HCT116 (cell line): ENCODE measurements around the gene MTA2. TPM values are rescaled to one million over a fixed set of nuclear protein-coding genes. Genes with fewer than 3 reads are reported as not detected.

Source experiments
- ATAC-seq: fragments of 200-7000 bp; cut with Tn5 transposase; 2 replicates; pipeline ENCODE4 v1.9.1; 2020; ENCODE audit warnings: mild to moderate bottlenecking, moderate library complexity
- BruUV-seq: library from RNA; stranded (reverse); fragments of 400-500 nt; replicated peaks from 2 replicates; lab custom pipeline; 2021; lab: Mats Ljungman, UMichigan
- CTCF ChIA-PET: fragments of 300-600 bp; sonication (Branson Sonifier 250); formaldehyde crosslinking; loops from one replicate; lab custom pipeline; 2021; ENCODE audit warnings: antibody characterized with exemption; lab: Charles Lee
- POLR2A ChIA-PET: fragments of 300-600, 350-600 bp; sonication (Branson Sonifier 250); formaldehyde crosslinking; loops from one replicate; lab custom pipeline; 2021; ENCODE audit warnings: antibody characterized with exemption; lab: Charles Lee
- RAD21 ChIA-PET, 2 experiments: fragments of 300-600 bp; sonication (Branson Sonifier 250); formaldehyde crosslinking; loops; one replicate each; lab custom pipeline; 2023; ENCODE audit warnings: low total read pairs in 2 of 2; ENCODE audit not compliant: uncharacterized antibody in 2 of 2, unreplicated experiment in 2 of 2, low non-redundant PET in 1 of 2; lab: Charles Lee
- DNase-seq: peaks from one replicate; pipeline ENCODE4 v3.0.0-alpha.2; 2010; ENCODE audit warnings: low read depth, low spot score
- H2AFZ ChIP-seq: fragments of 200-600 bp; shearing (Covaris generic), sonication (generic); 2 replicates; pipeline ENCODE4 v1.6.1; 2017; ENCODE audit warnings: low read depth, mixed run types, mixed read lengths, antibody characterized with exemption, low read length; ENCODE audit not compliant: poor library complexity, severe bottlenecking
- H3K27ac ChIP-seq: 2 replicates; pipeline ENCODE4 v1.5.1; 2012; ENCODE audit warnings: low read depth, low read length
- H3K27me3 ChIP-seq: fragments of 200-600 bp; sonication (generic); 2 replicates; pipeline ENCODE4 v1.6.1; 2016; ENCODE audit warnings: mixed run types, low read length, mixed read lengths; ENCODE audit not compliant: insufficient read depth
- H3K36me3 ChIP-seq, 2 experiments: fragments of 200-500 bp in 1 of 2; fragments of 200-600 bp in 1 of 2; sonication (Bioruptor generic) in 1 of 2; sonication (generic) in 1 of 2; 2 replicates each; pipeline versions ENCODE4 v1.5.1 to v1.6.1; 2014 to 2016; ENCODE audit warnings: low read length in 2 of 2, inconsistent platforms in 1 of 2, mixed read lengths in 1 of 2, mixed run types in 1 of 2; ENCODE audit not compliant: insufficient read depth in 2 of 2, control insufficient read depth in 1 of 2
- H3K4me1 ChIP-seq, 2 experiments: fragments of 200-600 bp in 1 of 2; sonication (generic) in 1 of 2; 2 replicates each; pipeline versions ENCODE4 v1.5.1 to v1.6.1; 2012 to 2017; ENCODE audit warnings: low read length in 2 of 2, inconsistent platforms in 1 of 2, mild to moderate bottlenecking in 1 of 2, mixed read lengths in 1 of 2, mixed run types in 1 of 2, moderate library complexity in 1 of 2; ENCODE audit not compliant: insufficient read depth in 2 of 2, control insufficient read depth in 1 of 2
- H3K4me2 ChIP-seq: fragments of 200-600 bp; sonication (generic); 2 replicates; pipeline ENCODE4 v1.6.1; 2017; ENCODE audit warnings: mixed run types, low read length, mixed read lengths
- H3K4me3 ChIP-seq, 2 experiments: fragments of 200-600 bp in 1 of 2; sonication (generic) in 1 of 2; replicated peaks in 1 of 2; 2 replicates each; pipeline ENCODE4 v1.5.1; 2011 to 2016; ENCODE audit warnings: low read length in 2 of 2, control low read depth in 1 of 2, low read depth in 1 of 2, mild to moderate bottlenecking in 1 of 2, mixed read lengths in 1 of 2, mixed run types in 1 of 2
- H3K79me2 ChIP-seq: fragments of 200-600 bp; sonication (generic); 2 replicates; pipeline ENCODE4 v1.6.1; 2017; ENCODE audit warnings: mild to moderate bottlenecking, mixed run types, low read length, moderate library complexity, mixed read lengths; ENCODE audit not compliant: insufficient read depth
- H3K9ac ChIP-seq: fragments of 200-600 bp; sonication (generic); 2 replicates; pipeline ENCODE4 v1.6.1; 2016; ENCODE audit warnings: low read length, mixed read lengths
- H3K9me2 ChIP-seq: fragments of 200-600 bp; sonication (generic), shearing (Covaris generic); 2 replicates; pipeline ENCODE4 v1.6.1; 2017; ENCODE audit warnings: mixed run types, mild to moderate bottlenecking, moderate library complexity; ENCODE audit not compliant: insufficient read depth
- H3K9me3 ChIP-seq, 2 experiments: fragments of 200-500 bp in 1 of 2; fragments of 200-600 bp in 1 of 2; sonication (Bioruptor generic) in 1 of 2; sonication (generic) in 1 of 2; 2 replicates each; pipeline ENCODE4 v1.6.1; 2014 to 2017; ENCODE audit warnings: low read length in 2 of 2, mixed read lengths in 2 of 2, inconsistent platforms in 1 of 2, low read depth in 1 of 2, mild to moderate bottlenecking in 1 of 2, mixed run types in 1 of 2, moderate library complexity in 1 of 2; ENCODE audit not compliant: control insufficient read depth in 1 of 2, insufficient read depth in 1 of 2
- H4K20me1 ChIP-seq: fragments of 200-600 bp; sonication (generic), shearing (Covaris generic); 2 replicates; pipeline ENCODE4 v1.6.1; 2017; ENCODE audit warnings: mixed run types, mild to moderate bottlenecking, moderate library complexity; ENCODE audit not compliant: insufficient read depth
- CEBPB ChIP-seq: IDR thresholded peaks from 2 replicates; pipeline ENCODE4 v1.6.1; 2012; ENCODE audit warnings: low read depth
- CTCF ChIP-seq, 3 experiments: fragments of 200-600 bp in 1 of 3; sonication (generic) in 1 of 3; IDR thresholded peaks in 2 of 3; conservative IDR thresholded peaks in 1 of 3; 2 replicates each; pipeline ENCODE4 v1.5.1; 2012 to 2017; ENCODE audit warnings: low read depth in 2 of 3, low read length in 2 of 3, antibody characterized with exemption in 1 of 3, borderline replicate concordance in 1 of 3, control low read depth in 1 of 3, mild to moderate bottlenecking in 1 of 3, mixed read lengths in 1 of 3, mixed run types in 1 of 3, moderate library complexity in 1 of 3; ENCODE audit not compliant: insufficient read depth in 1 of 3
- EGR1 ChIP-seq: IDR thresholded peaks from 2 replicates; pipeline ENCODE4 v1.6.1; 2012; ENCODE audit warnings: low read depth
- ELF1 ChIP-seq: IDR thresholded peaks from 2 replicates; pipeline ENCODE4 v1.6.1; 2012; ENCODE audit warnings: low read depth, borderline replicate concordance
- EZH2 ChIP-seq: fragments of 200-600 bp; sonication (generic); IDR thresholded peaks from 2 replicates; pipeline ENCODE4 v1.6.1; 2017; ENCODE audit warnings: antibody characterized with exemption, mixed run types
- EZH2phosphoT487 ChIP-seq: fragments of 200-600 bp; IDR thresholded peaks from 2 replicates; pipeline ENCODE4 v1.6.1; 2018; ENCODE audit warnings: antibody characterized with exemption, borderline replicate concordance
- FOSL1 ChIP-seq: IDR thresholded peaks from 2 replicates; pipeline ENCODE4 v1.6.1; 2012; ENCODE audit warnings: low read depth
- MAX ChIP-seq: IDR thresholded peaks from 2 replicates; pipeline ENCODE4 v1.6.1; 2012
- POLR2A ChIP-seq: IDR thresholded peaks from 2 replicates; pipeline ENCODE4 v1.7.0; 2011; ENCODE audit warnings: borderline replicate concordance; ENCODE audit not compliant: insufficient read depth, insufficient read length; ENCODE audit errors: extremely low read depth
- POLR2AphosphoS5 ChIP-seq: IDR thresholded peaks from 2 replicates; pipeline ENCODE4 v1.6.1; 2011; ENCODE audit warnings: mild to moderate bottlenecking, low read depth, low read length, moderate library complexity
- RAD21 ChIP-seq: IDR thresholded peaks from 2 replicates; pipeline ENCODE4 v1.6.1; 2012; ENCODE audit warnings: low read depth, mild to moderate bottlenecking
- REST ChIP-seq: IDR thresholded peaks from 2 replicates; pipeline ENCODE4 v1.6.1; 2012; ENCODE audit warnings: low read depth
- SIN3A ChIP-seq: IDR thresholded peaks from 2 replicates; pipeline ENCODE4 v1.6.1; 2012; ENCODE audit warnings: low read depth
- SP1 ChIP-seq: IDR thresholded peaks from 2 replicates; pipeline ENCODE4 v1.6.1; 2012; ENCODE audit warnings: low read depth
- SRF ChIP-seq: IDR thresholded peaks from 2 replicates; pipeline ENCODE4 v1.6.1; 2012; ENCODE audit warnings: low read depth
- TCF7L2 ChIP-seq: IDR thresholded peaks from 2 replicates; pipeline ENCODE4 v1.7.0; 2011; ENCODE audit warnings: borderline replicate concordance, inconsistent platforms; ENCODE audit not compliant: insufficient read depth, insufficient read length; ENCODE audit errors: extremely low read depth
- ZFX ChIP-seq: fragments of 450-650 bp; IDR thresholded peaks from 2 replicates; pipeline ENCODE4 v1.6.1; 2017
- ZNF274 ChIP-seq: fragments of 200-500 bp; sonication (Bioruptor generic); IDR thresholded peaks from 2 replicates; pipeline ENCODE4 v1.6.1; 2014; ENCODE audit warnings: mild to moderate bottlenecking, low read depth, low read length, inconsistent platforms
- intact Hi-C: fragments of 100-400 bp; cut with micrococcal nuclease; formaldehyde crosslinking; loops from 2 replicates; pipeline ENCODE4 v1.10.0; 2022
- total RNA-seq: library from RNA; stranded (reverse); gene quantifications from one replicate; pipeline ENCODE4 v1.2.1, GENCODE V29; 2021; ENCODE audit not compliant: unreplicated experiment

The MTA2 gene
- total RNA-seq, 1 experiment from 2014 or later, result 98.9 TPM

DNA sequence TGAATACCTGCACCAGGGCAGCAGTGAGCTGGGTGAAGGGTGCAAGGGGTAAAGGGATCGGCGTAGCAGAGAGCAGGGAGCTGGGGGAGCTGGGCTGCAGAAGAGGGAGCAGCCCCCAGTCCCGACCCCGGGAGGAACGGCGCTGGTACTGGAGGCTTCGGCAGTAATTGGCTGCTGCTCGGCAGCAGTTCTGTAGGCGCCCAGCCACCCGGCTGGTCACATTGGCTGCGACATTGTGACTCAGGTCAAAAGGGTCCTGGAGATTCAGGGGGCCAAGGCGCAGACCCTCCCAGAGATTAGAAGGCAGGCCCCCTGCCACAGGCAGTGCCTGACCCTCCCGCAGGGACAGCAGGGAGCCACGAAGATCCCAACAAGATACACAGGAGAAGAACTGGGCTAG is 25.8 kb downstream of the MTA2 start (continued):
- no peak for TF ChIP-seq CTCF (IDR thresholded peaks at IDR 0.05 in 2 of 3, conservative IDR thresholded peaks at IDR 0.05 in 1 of 3; ENCODE audit: borderline replicate concordance in 1 of 3, insufficient read depth in 1 of 3, low read depth in 2 of 3, low read length in 2 of 3)
- TF ChIP-seq ELF1, result no peak
- no peak for TF ChIP-seq SP1
- TF ChIP-seq EGR1, result no peak

DNA sequence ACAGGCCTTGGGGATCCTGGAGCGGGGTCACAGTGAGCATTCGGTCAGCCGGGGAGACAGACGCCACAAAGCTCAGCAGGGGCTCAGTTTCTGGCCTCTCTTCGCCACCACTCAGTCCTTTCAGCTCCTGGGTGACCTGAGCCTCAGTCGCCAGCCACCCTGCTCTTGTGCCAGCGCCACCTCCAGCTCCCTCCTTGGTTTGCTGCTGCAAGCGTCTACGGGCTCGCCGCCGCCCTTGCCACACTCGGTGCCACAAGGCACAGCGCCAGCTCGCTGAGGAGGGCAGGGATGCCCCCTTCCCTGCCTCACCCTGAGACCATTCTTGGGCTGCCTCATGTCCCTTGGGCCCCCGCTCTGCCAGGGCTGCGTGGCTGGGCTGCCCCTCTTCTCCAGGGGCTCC is 26.5 kb downstream of the MTA2 start:
- no peaks in the 10 kb centered on the region for H3K27me3 ChIP-seq
- intact Hi-C loops, result no loop called here
- ChIA-PET CTCF (interaction anchor here (1.8 kb wide), 1 partner anchor 150 kb away, joined by 18 read pairs; no protein-coding TSS in a partner anchor), RAD21 (no interaction called here), POLR2A (interaction anchor here (1.8 kb wide), 1 partner anchor 16 kb away, joined by 52 read pairs; the partner anchor contains the start of gene TUT1)
- peaks cover 8 to 26% of the 10 kb centered on the region in 2 experiments for H3K4me1 ChIP-seq
- H3K9me2 ChIP-seq, result no peaks in the 10 kb centered on the region
- peaks cover 31 to 50% of the 10 kb centered on the region in 2 experiments for H3K36me3 ChIP-seq
- DNase-seq (no peak), ATAC-seq (no peak)
- no TSS peak for BruUV-seq
- H3K4me2 ChIP-seq, result peak overlapping the region; percentile 81; the same call in 1 of the 2 replicates
- H3K4me3 ChIP-seq, result no peak overlapping the region
- no peak overlapping the region for H2AFZ ChIP-seq
- no peaks in the 10 kb centered on the region for H3K9me3 ChIP-seq
- H3K79me2 ChIP-seq, result peaks cover 36% of the 10 kb centered on the region
- H3K27ac ChIP-seq, result peak overlapping the region; percentile 63
- 0 out of 2 replicates have a peak overlapping the region, but pooled peaks have one; percentile 75 for H3K9ac ChIP-seq
- H4K20me1 ChIP-seq, result no peaks in the 10 kb centered on the region; the same call in 1 of the 2 replicates
- TF ChIP-seq SP1, result no peak
- TF ChIP-seq MAX, result no peak
- TF ChIP-seq POLR2AphosphoS5, result no peak
- TF ChIP-seq ZFX, result no peak
- no peak for TF ChIP-seq REST
- TF ChIP-seq EGR1, result no peak
- no peak for TF ChIP-seq EZH2
- TF ChIP-seq FOSL1, result no peak
- TF ChIP-seq CTCF (IDR thresholded peaks at IDR 0.05 in 2 of 3, conservative IDR thresholded peaks at IDR 0.05 in 1 of 3; ENCODE audit: borderline replicate concordance in 1 of 3, insufficient read depth in 1 of 3, low read depth in 2 of 3, low read length in 2 of 3), result no peak
- TF ChIP-seq ZNF274, result no peak
- TF ChIP-seq EZH2phosphoT487, result no peak
- TF ChIP-seq TCF7L2, result no peak
- TF ChIP-seq CEBPB, result no peak
- TF ChIP-seq ELF1, result no peak
- TF ChIP-seq RAD21, result no peak
- no peak for TF ChIP-seq SIN3A
- no peak for TF ChIP-seq SRF
- TF ChIP-seq POLR2A, result no peak
